GM18498 (cell line): ENCODE measurements around the gene CLDN6.

Experiments used
- ATAC-seq: cut with Tn5 transposase; IDR thresholded peaks from one replicate; pipeline ENCODE4 v1.9.1; 2021; ENCODE audit warnings: mild to moderate bottlenecking, moderate library complexity; ENCODE audit not compliant: unreplicated experiment

CLDN6 gene

GRCh38 chr16:2974319-2975056 is 43.5 kb downstream of the CLDN6 start:
- no peak for ATAC-seq

DNA sequence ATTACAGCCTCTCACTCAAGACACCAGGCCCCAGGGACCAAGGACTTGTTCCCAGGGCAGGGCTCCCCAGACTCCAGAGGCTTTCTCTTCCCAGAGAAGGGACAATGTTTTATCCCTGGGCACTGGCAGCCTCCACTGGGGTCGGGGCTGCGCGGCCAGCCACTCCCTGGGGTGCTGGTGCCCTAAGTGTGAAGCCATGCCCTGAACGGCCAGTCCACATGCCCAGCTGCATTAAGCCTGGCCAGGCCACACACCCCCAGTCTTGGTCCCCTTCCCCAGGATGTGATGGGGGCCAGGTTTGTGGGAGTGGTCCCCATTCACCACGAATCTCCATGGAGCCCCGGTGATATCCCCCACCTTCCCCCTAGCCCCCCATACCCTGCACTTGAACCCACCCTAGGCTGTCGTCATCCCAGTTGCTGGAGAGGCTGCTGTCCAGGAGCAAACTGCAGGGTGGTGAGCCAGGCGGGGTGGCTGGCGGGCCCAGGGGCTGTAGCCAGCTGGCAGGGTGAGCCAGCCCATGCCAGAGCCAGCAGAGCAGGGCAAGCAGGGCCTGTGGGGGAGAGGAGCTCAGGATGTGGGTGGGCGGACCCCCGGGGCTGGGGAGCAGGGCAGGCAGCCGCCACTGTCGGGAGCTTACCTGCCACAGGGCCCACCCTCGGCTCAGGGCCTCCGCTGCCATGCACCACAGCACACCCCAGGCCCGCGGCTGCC is 44.2 kb downstream of the CLDN6 start:
- no peak for ATAC-seq

DNA sequence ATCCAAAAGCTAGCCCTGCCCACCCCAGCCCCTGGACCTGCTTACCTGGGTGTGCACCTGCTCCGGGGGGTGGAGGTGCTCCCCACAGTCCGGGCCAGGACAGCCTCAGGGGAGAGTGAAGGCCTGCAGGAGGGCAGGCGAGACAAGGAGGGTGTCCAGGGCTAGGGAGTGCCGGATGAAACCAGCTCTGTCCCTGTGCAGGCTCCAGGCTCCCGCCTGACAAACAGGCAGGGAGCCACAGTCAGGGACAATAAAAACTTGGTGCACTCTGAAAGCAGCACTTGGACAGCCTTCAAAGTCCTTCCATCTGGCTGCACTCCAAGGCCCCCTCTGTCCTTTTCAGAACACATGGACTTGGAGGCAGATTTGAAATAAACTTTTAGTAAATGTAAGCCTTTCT is 44.9 kb downstream of the CLDN6 start:
- no peak for ATAC-seq

GRCh38 chr16:2971985-2972784 is 45.8 kb downstream of the CLDN6 start:
- no peak for ATAC-seq

DNA sequence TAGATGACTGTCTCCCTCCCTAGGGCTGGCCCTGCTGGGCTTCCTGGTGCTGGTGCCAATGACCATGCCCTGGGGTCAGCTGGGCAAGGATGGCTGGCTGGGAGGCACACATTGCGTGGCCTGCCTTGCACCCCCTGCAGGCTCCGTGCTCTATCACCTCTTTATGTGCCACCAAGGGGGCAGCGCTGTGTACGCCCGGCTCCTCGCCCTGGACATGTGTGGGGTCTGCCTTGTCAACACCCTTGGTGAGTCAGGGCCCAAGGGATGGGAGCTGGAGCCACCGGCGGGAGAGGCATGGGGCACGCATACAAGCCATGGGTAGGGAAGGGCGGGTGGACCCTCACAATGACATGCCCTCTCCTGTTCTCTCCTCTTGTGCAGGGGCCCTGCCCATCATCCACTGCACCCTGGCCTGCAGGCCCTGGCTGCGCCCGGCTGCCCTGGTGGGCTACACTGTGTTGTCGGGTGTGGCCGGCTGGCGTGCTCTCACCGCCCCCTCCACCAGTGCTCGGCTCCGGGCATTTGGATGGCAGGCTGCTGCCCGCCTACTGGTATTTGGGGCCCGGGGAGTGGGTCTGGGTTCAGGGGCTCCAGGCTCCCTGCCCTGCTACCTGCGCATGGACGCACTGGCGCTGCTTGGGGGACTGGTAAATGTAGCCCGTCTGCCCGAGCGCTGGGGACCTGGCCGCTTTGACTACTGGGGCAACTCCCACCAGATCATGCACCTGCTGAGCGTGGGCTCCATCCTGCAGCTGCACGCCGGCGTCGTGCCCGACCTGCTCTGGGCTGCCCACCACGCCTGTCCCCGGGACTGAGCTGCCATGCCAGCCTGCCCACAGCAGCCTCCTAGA is 46.6 kb downstream of the CLDN6 start:
- ATAC-seq, result no peak

DNA sequence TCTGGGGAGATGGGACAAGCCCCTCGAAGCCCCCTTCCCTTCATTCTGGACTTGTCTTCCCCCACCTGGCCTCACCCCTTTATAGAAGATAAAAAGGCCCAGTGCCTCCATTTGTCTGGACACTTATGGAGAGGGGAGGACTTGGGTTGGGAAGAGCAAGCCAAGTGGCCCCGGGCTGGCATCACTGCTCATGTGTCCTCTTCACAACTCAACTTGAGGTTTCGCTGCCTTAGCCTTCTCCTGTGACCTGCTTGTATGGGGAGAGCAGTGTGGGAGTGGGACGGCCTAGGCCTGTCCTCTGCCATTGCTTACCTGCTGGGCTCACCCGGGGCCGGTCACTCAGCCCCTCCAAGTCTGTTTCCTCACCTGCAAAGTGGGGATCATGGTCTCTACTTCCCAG is 47.4 kb downstream of the CLDN6 start:
- no peak for ATAC-seq

DNA sequence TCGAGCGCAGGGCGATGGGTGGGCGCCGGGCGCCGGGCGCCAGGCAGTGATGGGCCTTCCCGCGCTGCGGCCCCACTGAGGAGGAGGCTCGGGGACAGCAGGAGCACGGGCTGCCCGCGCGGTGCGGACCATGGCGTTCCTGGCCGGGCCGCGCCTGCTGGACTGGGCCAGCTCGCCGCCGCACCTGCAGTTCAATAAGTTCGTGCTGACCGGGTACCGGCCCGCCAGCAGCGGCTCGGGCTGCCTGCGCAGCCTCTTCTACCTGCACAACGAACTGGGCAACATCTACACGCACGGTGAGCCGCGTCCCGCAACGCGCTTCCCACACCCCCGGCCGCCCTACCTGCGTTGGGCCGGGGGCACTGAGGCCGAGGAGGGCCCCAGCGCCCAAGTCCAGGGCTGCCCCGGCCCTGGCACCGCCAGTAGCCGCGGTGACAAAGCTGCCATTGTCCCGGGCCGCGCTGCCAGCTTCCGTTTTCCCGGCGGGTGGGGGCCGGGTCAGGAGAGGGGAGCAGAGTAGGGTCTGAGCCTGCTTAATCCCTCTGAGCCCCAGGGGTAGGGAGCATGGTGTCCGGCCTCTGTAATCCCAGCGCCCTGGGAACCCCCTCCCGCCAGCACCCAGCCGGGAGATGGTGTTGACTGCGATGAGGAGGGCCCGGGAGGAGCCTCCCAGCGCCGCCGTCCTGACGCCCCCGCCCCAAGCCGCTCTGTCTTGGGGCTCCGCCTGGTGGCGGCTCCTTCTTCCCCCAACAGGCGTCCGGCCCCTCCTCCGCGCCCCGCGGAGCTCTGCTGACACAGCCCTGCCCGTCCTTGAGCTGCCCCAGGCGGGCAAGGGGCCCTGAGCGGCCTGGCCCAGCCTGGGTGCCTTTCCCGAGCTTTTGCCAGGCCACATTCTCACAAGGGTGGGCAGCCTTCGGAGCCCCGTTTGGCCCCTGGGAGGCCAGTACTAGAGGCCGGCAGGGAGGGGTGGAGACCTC is 48.1 kb downstream of the CLDN6 start:
- peak; percentile 40 for ATAC-seq

DNA sequence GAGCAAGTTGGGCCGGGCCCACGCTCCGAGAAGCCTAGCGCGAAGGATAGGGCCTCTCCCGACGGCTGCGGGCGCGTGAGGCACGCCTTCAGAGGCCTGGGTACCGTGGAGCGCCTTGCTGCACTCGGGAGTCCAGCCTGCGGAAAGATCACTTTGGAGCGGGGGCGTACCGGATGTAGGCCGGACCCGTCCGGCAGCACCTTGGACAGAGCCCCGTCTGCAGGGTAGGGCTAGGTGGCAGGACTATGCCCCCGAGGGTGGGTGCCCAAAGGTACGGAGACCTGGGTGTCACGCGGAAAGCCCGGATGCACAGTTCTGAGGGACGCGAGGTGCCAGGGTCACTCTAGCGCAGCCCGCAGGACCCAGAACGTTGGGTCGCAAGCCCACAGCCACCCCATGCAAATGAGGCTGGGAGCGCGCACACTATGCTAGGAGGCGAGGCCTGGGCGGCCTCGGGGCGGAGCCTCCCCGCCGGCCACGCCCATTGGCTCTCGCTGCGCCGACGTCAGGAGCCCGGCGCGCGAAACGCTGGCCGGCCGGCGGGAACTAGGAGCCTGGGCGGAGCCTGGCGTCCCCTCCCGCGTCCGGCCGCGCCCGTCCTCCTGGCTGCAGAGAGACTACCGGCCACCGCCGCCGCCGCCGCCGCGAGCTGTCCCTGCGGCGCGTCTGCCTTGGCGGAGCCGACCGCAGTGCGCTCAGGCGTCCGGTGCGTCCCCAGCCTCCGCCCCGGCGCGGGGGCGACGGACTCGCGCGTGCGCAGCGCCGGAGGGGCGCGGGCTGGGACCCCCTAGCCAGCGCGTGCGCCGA is 49.0 kb downstream of the CLDN6 start, which contains the start of gene PAQR4:
PAQR4 (plus strand) TSS at position 611 of the 807 bp plus-strand sequence. CDS start 327 bp downstream, outside the sequence.
- ATAC-seq, result peak; percentile 78

GRCh38 chr16:2968368-2968737 is 49.6 kb downstream of the CLDN6 start:
- no peak for ATAC-seq

DNA sequence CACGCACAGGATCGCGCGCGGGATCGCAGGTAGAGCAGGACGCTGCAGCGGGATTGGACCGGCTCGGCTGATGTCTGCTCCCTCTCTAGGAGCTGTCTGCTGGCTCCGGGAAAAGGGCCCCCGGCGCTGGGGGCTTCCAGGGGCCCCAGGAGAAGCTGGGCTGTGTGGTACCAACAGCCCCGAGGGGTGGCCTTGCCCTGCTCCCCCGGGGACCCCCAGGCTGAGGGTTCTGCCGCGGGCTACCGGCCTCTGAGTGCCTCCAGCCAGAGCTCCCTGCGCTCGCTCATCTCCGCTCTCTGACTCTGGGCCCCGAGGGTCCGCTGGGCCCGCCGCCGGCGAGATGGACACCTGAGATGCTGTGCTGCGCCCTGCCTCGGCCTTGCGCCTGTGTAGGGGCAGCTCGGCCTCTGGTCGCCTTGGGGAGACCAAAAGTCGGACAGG is 50.2 kb downstream of the CLDN6 start:
- ATAC-seq, result no peak

GRCh38 chr16:2967211-2967631 is 50.8 kb downstream of the CLDN6 start:
- ATAC-seq, result no peak

GRCh38 chr16:2966808-2967191 is 51.2 kb downstream of the CLDN6 start:
- no peak for ATAC-seq

DNA sequence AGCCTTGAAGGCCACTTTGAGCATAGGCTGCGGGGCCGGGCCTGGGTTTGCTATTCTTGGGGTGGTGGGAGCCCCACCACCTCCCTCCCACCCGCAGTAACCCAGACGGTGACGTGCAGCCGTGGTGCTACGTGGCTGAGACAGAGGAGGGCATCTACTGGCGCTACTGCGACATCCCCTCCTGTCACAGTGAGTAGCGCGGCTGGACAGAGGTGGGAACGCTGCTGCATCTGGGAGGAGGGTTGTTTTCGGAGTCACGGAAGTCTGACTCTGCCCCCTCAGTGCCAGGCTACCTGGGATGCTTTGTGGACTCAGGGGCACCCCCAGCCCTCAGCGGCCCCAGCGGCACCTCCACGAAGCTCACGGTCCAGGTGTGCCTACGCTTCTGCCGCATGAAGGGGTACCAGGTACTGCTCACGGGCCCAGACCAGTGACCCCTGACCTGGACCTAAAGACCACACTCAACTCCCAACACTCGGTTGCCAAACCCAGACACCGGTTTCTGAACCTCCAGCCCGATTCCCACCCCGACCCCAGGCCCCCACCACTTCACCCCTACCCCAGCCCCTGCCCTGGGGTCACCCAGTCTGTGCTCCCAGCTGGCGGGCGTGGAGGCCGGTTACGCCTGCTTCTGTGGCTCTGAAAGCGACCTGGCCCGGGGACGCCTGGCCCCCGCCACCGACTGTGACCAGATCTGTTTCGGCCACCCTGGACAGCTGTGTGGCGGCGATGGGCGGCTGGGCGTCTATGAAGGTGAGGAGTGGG is 51.8 kb downstream of the CLDN6 start:
- ATAC-seq, result no peak
